ENCODE measurements around the gene PSTPIP1. TPM values are rescaled to one million over a fixed set of nuclear protein-coding genes. Genes with fewer than 3 reads are reported as not detected.

PSTPIP1 gene
- total and polyA plus RNA-seq, 2 of the 4 experiments (the other 2 are of a cell fraction): 0.36 to 1.1 TPM

DNA sequence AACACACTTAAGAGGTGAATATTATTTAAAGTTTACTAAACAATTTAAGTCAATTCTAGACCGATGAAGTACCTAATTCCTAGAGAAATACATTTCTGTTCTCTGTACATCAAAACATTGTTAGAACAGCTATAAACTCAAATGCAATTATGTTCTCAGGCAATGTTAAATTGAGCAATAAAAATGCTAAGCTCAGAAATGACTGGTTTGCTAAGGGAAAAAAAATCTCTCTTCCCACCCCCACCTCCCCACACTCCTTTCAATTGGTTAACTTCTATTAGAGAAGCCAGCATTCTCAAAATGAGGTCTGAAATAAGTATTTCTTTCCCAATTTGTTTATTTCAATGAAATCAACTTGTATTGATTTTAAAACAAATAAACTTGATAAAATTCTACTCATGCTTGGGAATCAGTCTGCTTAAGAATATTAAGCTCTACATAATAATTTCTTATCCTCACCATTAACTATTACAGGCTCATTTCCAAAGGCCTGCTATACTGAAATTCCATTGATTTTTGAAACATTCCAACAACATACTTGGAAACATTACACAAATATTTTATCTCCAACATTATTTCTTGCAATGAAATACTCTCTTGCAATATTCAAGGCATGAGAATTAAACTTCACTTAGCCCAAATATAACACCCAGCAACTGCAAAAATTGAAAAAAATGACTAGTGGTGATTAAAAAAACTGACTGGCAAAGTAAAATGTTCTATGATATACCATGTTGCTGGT lies 53.4 kb downstream of the PSTPIP1 start:
- Histone ChIP-seq H4K5ac (ENCODE audit: low read depth, low read length) (no peak overlapping the region), H3K27me3 (ENCODE audit: control insufficient read depth, insufficient read depth, low read length) (no peaks in the 10 kb centered on the region), H3K9ac (ENCODE audit: low read depth, low read length) (no peak overlapping the region), H3K56ac (ENCODE audit: extremely low read depth, insufficient read depth, low read length) (no peak overlapping the region), H3K4me2 (ENCODE audit: low read depth, low read length) (peak overlapping the region; percentile 27; the same call in 1 of the 2 replicates), H3K14ac (replicated peaks; ENCODE audit: low read depth, low read length) (no peak overlapping the region), H3K9me1 (ENCODE audit: insufficient read depth, low read length) (peaks cover 15% of the 10 kb centered on the region; the same call in 1 of the 2 replicates), H2BK20ac (ENCODE audit: low read depth, low read length) (no peak overlapping the region), H3K9me3 (ENCODE audit: control insufficient read depth, insufficient read depth, low read length) (no peaks in the 10 kb centered on the region), H3K4me1 (ENCODE audit: control insufficient read depth, insufficient read depth, low read length) (peaks cover 3% of the 10 kb centered on the region; the same call in 1 of the 2 replicates), H4K91ac (ENCODE audit: insufficient read depth, low read depth, low read length) (no peak overlapping the region), H2BK15ac (ENCODE audit: low read depth, low read length) (no peak overlapping the region), H3K4ac (ENCODE audit: low read depth, low read length) (no peak overlapping the region), H3K79me1 (ENCODE audit: low read depth in 1 of 2, low read length in 2 of 2) (peaks cover 25 to 49% of the 10 kb centered on the region in 2 experiments), H2AK5ac (ENCODE audit: low read depth, low read length) (no peak overlapping the region), H2AK9ac (replicated peaks; ENCODE audit: low read depth, low read length, poor library complexity) (no peak overlapping the region), H4K20me1 (ENCODE audit: insufficient read depth, low read length) (no peaks in the 10 kb centered on the region), H3K27ac (ENCODE audit: insufficient read depth, low read length) (no peak overlapping the region), H2AFZ (replicated peaks; ENCODE audit: low read length, poor library complexity) (no peak overlapping the region), H3K36me3 (ENCODE audit: control insufficient read depth, insufficient read depth, low read length) (peaks cover 36% of the 10 kb centered on the region), H3K23ac (ENCODE audit: low read depth, low read length) (no peak overlapping the region; the same call in 1 of the 2 replicates), H2BK120ac (ENCODE audit: low read depth, low read length) (no peak overlapping the region), H3K18ac (ENCODE audit: low read depth, low read length) (no peak overlapping the region; the same call in 1 of the 2 replicates), H4K8ac (ENCODE audit: low read depth in 2 of 2, low read length in 2 of 2) (no peak overlapping the region), H3K4me3 (ENCODE audit: insufficient read depth, low read depth, low read length) (no peak overlapping the region), H2BK5ac (ENCODE audit: low read depth, low read length, poor library complexity, severe bottlenecking) (peak overlapping the region; percentile 8)
- no peak for TF ChIP-seq SMC3 (IDR thresholded peaks at IDR 0.05; ENCODE audit: low read depth, low read length)
- TF ChIP-seq CEBPB (IDR thresholded peaks at IDR 0.05; ENCODE audit: low read depth, low read length): peak; percentile 59
- ChIA-PET POLR2A (ENCODE audit: unreplicated experiment) (no interaction called here), CTCF (no interaction called here)
- intact Hi-C loops (cut with micrococcal nuclease) (no loop called here), dilution Hi-C loops (cut with HindIII; ENCODE audit: low sequenced_read_pairs, unreplicated experiment) (no loop called here), in situ Hi-C loops (cut with MboI; ENCODE audit: low sequenced_read_pairs) (no loop called here)
- DNase-seq (peak; percentile 23), ATAC-seq (ENCODE audit: low read depth) (peak; percentile 74)
- no CpG with 5 or more reads among the region's 1 CpG for WGBS, 2 experiments (ENCODE audit: extremely low coverage in 2 of 2, insufficient read length in 1 of 2)
- BruUV-seq (replicated peaks): no TSS peak
